ENCODE measurements around the gene HSPBP1.

DNA sequence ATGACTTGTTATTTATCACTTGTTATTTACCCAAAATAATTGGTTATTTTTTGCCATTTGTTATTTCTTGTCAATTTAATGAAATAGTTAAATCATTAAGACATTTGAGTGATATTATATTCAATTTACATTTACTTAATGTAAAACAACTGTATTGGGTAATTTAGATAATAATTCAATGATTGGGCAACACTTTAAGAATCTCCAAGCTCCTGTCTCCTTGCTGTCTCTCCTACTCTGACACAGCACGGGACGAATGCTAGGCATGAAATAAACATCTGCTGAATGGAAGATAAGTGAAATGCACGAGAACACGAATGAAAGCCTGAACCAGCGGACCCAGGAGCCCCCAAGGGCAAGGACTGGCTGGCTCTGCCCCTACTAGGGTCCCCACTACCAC lies 15.4 kb downstream of the HSPBP1 start:
- TF ChIP-seq, protein P1, sequence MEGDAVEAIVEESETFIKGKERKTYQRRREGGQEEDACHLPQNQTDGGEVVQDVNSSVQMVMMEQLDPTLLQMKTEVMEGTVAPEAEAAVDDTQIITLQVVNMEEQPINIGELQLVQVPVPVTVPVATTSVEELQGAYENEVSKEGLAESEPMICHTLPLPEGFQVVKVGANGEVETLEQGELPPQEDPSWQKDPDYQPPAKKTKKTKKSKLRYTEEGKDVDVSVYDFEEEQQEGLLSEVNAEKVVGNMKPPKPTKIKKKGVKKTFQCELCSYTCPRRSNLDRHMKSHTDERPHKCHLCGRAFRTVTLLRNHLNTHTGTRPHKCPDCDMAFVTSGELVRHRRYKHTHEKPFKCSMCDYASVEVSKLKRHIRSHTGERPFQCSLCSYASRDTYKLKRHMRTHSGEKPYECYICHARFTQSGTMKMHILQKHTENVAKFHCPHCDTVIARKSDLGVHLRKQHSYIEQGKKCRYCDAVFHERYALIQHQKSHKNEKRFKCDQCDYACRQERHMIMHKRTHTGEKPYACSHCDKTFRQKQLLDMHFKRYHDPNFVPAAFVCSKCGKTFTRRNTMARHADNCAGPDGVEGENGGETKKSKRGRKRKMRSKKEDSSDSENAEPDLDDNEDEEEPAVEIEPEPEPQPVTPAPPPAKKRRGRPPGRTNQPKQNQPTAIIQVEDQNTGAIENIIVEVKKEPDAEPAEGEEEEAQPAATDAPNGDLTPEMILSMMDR (IDR thresholded peaks at IDR 0.05) = no peak
- TF ChIP-seq POLR2A (IDR thresholded peaks at IDR 0.05) = no peak
